ENCODE measurements around the gene PKM. TPM values are rescaled to one million over a fixed set of nuclear protein-coding genes. Genes with fewer than 3 reads are reported as not detected.
A peak's percentile ranks its signal among the peaks of the same experiment; 100 is the strongest.

The PKM gene
- total RNA-seq, 2 experiments from 2014 or later: 202 to 203 TPM

DNA sequence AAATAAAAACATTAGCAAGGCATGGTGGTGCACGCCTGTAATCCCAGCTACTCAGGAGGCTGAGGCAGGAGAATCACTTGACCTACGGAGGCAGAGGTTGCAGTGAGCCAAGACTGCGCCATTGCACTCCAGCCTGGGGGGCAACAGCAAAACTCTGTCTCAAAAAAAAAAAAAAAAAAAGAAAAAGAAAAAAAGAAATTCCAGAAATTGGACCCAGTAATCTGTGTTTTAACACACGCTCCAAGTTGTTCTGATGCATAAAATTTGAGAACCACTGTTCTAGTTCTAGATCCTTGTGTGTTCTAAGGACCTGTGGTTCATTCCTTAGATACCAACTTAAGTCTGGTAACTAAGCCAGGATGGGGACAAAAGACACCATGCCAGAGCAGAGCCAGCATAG lies 38.7 kb upstream of the PKM start:
- ChIA-PET POLR2A (interaction anchor here (1.7 kb wide), 1 partner anchor 37 kb away, joined by 5 read pairs; no protein-coding TSS in a partner anchor), CTCF (interaction anchor here (0.7 kb wide), 1 partner anchor 42 kb away, joined by 3 read pairs; no protein-coding TSS in a partner anchor)
- Histone ChIP-seq H3K4me1 (ENCODE audit: insufficient read depth, low read length) (peaks cover 25% of the 10 kb centered on the region), H3K4me3 (ENCODE audit: low read length) (no peak overlapping the region), H3K27me3 (ENCODE audit: control insufficient read depth in 1 of 2, insufficient read depth in 2 of 2, low read length in 2 of 2) (no peaks in the 10 kb centered on the region), H3K36me3 (ENCODE audit: insufficient read depth, low read length) (peaks cover 41% of the 10 kb centered on the region), H3K27ac (ENCODE audit: low read depth in 1 of 2, low read length in 2 of 2) (no peak overlapping the region), H3K9me3 (ENCODE audit: control insufficient read depth in 1 of 2, insufficient read depth in 1 of 2, low read length in 2 of 2) (no peaks in the 10 kb centered on the region)
- Mint-ChIP-seq H3K9me3 (no peaks in the 10 kb centered on the region), H3K36me3 (ENCODE audit: low read depth) (peaks cover 54% of the 10 kb centered on the region), H3K27me3 (no peaks in the 10 kb centered on the region), H3K4me1 (ENCODE audit: low read depth) (peaks cover 42% of the 10 kb centered on the region), H3K4me3 (peak overlapping the region; percentile 52), H3K27ac (peak overlapping the region; percentile 93)
- ATAC-seq (ENCODE audit: poor library complexity) (no peak), DNase-seq (no peak)
- no peak for TF ChIP-seq CTCF (IDR thresholded peaks at IDR 0.05)
- intact Hi-C loops (cut with DNase I, micrococcal nuclease): loop anchor here (5.0 to 10.0 kb wide), 7 partner anchors 72 to 1365 kb away; partner anchors contain the start of genes HEXA (in 2 of the 2), ARIH1 (in 1 of the 2), BBS4 (in 1 of the 2) and GRAMD2A (in 1 of the 2)

GRCh38 chr15:72265031-72265430 lies 34.0 kb upstream of the PKM start:
- H3K4me1 ChIP-seq (ENCODE audit: insufficient read depth, low read length): no peaks in the 10 kb centered on the region
- ChIA-PET CTCF (interaction anchor here (1.2 kb wide), 1 partner anchor 65 kb away, joined by 3 read pairs; no protein-coding TSS in a partner anchor), POLR2A (interaction anchor here (1.5 kb wide), 1 partner anchor 38 kb away, joined by 4 read pairs; no protein-coding TSS in a partner anchor)
- Mint-ChIP-seq H3K27me3 (no peaks in the 10 kb centered on the region), H3K27ac (peak overlapping the region; percentile 29), H3K9me3 (no peaks in the 10 kb centered on the region), H3K36me3 (ENCODE audit: low read depth) (peaks cover 93% of the 10 kb centered on the region), H3K4me3 (no peak overlapping the region), H3K4me1 (ENCODE audit: low read depth) (peaks cover 2% of the 10 kb centered on the region)
- H3K27ac ChIP-seq (ENCODE audit: low read depth in 1 of 2, low read length in 2 of 2): no peak overlapping the region
- H3K36me3 ChIP-seq (ENCODE audit: insufficient read depth, low read length): peaks cover 87% of the 10 kb centered on the region
- intact Hi-C loops (cut with DNase I, micrococcal nuclease): loop anchor here in 1 of 2 experiments (2.0 kb wide), 1 partner anchor 22 kb away; no protein-coding TSS in a partner anchor
- no peak for ATAC-seq (ENCODE audit: poor library complexity)
- H3K9me3 ChIP-seq (ENCODE audit: control insufficient read depth in 1 of 2, insufficient read depth in 1 of 2, low read length in 2 of 2): no peaks in the 10 kb centered on the region
- TF ChIP-seq CTCF (IDR thresholded peaks at IDR 0.05): no peak
- no peak overlapping the region for H3K4me3 ChIP-seq (ENCODE audit: low read length)
- DNase-seq: no peak
- H3K27me3 ChIP-seq (ENCODE audit: control insufficient read depth in 1 of 2, insufficient read depth in 2 of 2, low read length in 2 of 2): no peaks in the 10 kb centered on the region

GRCh38 chr15:72252663-72253299 lies 21.8 kb upstream of the PKM start:
- H3K4me1 ChIP-seq (ENCODE audit: insufficient read depth, low read length): no peaks in the 10 kb centered on the region
- Mint-ChIP-seq H3K27me3 (no peaks in the 10 kb centered on the region), H3K4me3 (no peak overlapping the region), H3K9me3 (no peaks in the 10 kb centered on the region), H3K36me3 (ENCODE audit: low read depth) (peaks cover 99% of the 10 kb centered on the region), H3K27ac (no peak overlapping the region), H3K4me1 (ENCODE audit: low read depth) (no peaks in the 10 kb centered on the region)
- no peak for DNase-seq
- ChIA-PET CTCF (no interaction called here), POLR2A (no interaction called here)
- no peaks in the 10 kb centered on the region for H3K27me3 ChIP-seq (ENCODE audit: control insufficient read depth in 1 of 2, insufficient read depth in 2 of 2, low read length in 2 of 2)
- no peaks in the 10 kb centered on the region for H3K9me3 ChIP-seq (ENCODE audit: control insufficient read depth in 1 of 2, insufficient read depth in 1 of 2, low read length in 2 of 2)
- H3K27ac ChIP-seq (ENCODE audit: low read depth in 1 of 2, low read length in 2 of 2): no peak overlapping the region
- no peak for TF ChIP-seq CTCF (IDR thresholded peaks at IDR 0.05)
- intact Hi-C loops (cut with DNase I, micrococcal nuclease): no loop called here
- no peak overlapping the region for H3K4me3 ChIP-seq (ENCODE audit: low read length)
- ATAC-seq (ENCODE audit: poor library complexity): no peak
- peaks cover 87% of the 10 kb centered on the region for H3K36me3 ChIP-seq (ENCODE audit: insufficient read depth, low read length)

Data from CD4-positive, alpha-beta T cell (primary cell).